ENCODE measurements around the gene MOV10.

MOV10 gene

GRCh38 chr1:112675728-112676381, 1.4 kb downstream of the MOV10 start:
- DNase-seq (ENCODE audit: low read depth): no peak

GRCh38 chr1:112676543-112676942, 2.1 kb downstream of the MOV10 start:
- no peak for DNase-seq (ENCODE audit: low read depth)

- DNase-seq (ENCODE audit: low read depth): no peak
These were observed 3.0 kb downstream of the MOV10 start for GRCh38 chr1:112677501-112677900.

- DNase-seq (ENCODE audit: low read depth): no peak
These were observed 4.1 kb downstream of the MOV10 start for GRCh38 chr1:112678605-112679004.

- DNase-seq (ENCODE audit: low read depth): no peak
These were observed 11.5 kb downstream of the MOV10 start for GRCh38 chr1:112685913-112686312.

GRCh38 chr1:112686417-112686816, 12.0 kb downstream of the MOV10 start:
- no peak for DNase-seq (ENCODE audit: low read depth)

GRCh38 chr1:112686835-112687234, 12.4 kb downstream of the MOV10 start:
- no peak for DNase-seq (ENCODE audit: low read depth)

- no peak for DNase-seq (ENCODE audit: low read depth)
These were observed 12.9 kb downstream of the MOV10 start for GRCh38 chr1:112687361-112687760.

- no peak for DNase-seq (ENCODE audit: low read depth)
These were observed 13.5 kb downstream of the MOV10 start for GRCh38 chr1:112687785-112688496.

- no peak for DNase-seq (ENCODE audit: low read depth)
These were observed 14.3 kb downstream of the MOV10 start for GRCh38 chr1:112688781-112689193.

GRCh38 chr1:112689196-112689841, 14.9 kb downstream of the MOV10 start:
- no peak for DNase-seq (ENCODE audit: low read depth)

- no peak for DNase-seq (ENCODE audit: low read depth)
These were observed 15.4 kb downstream of the MOV10 start for GRCh38 chr1:112689842-112690237.

- DNase-seq (ENCODE audit: low read depth): no peak
These were observed 18.2 kb downstream of the MOV10 start for GRCh38 chr1:112692681-112693080.

GRCh38 chr1:112693821-112694220, 19.4 kb downstream of the MOV10 start:
- no peak for DNase-seq (ENCODE audit: low read depth)

GRCh38 chr1:112694363-112694929, 20.0 kb downstream of the MOV10 start:
- no peak for DNase-seq (ENCODE audit: low read depth)

- DNase-seq (ENCODE audit: low read depth): no peak
These were observed 20.8 kb downstream of the MOV10 start for GRCh38 chr1:112695276-112695675.

- no peak for DNase-seq (ENCODE audit: low read depth)
These were observed 22.3 kb downstream of the MOV10 start for GRCh38 chr1:112696578-112697314.

- DNase-seq (ENCODE audit: low read depth): no peak
These were observed 23.3 kb downstream of the MOV10 start for GRCh38 chr1:112697781-112698201.

GRCh38 chr1:112698366-112699310, 24.2 kb downstream of the MOV10 start:
- DNase-seq (ENCODE audit: low read depth): no peak

GRCh38 chr1:112699425-112700144, 25.1 kb downstream of the MOV10 start:
- no peak for DNase-seq (ENCODE audit: low read depth)

Measured in ELR (cell line).